ENCODE data around the gene CCER1.

GRCh38 chr12:90987101-90987500, 32.1 kb upstream of the CCER1 start:
- TF ChIP-seq POLR2AphosphoS5 (IDR thresholded peaks at IDR 0.05; ENCODE audit: low read depth, low read length) (no peak), TAF1 (IDR thresholded peaks at IDR 0.05; ENCODE audit: borderline replicate concordance, low read depth, low read length) (no peak), POLR2A (IDR thresholded peaks at IDR 0.05; ENCODE audit: low read depth, low read length) (no peak)

Measured in GM12892 (cell line).